GM23248 (cell line): ENCODE results near the gene MYH3.

Experiments
- EZH2 ChIP-seq: fragments of 200-600 bp; sonication (generic); IDR thresholded peaks from 2 replicates; pipeline ENCODE4 v1.6.1; 2018; ENCODE audit warnings: antibody characterized with exemption, mild to moderate bottlenecking; ENCODE audit not compliant: insufficient read depth, poor library complexity, severe bottlenecking
- EZH2phosphoT487 ChIP-seq: fragments of 200-600 bp; sonication (generic); IDR thresholded peaks from 2 replicates; pipeline ENCODE4 v1.6.1; 2018; ENCODE audit warnings: antibody characterized with exemption, moderate library complexity, mild to moderate bottlenecking, low read depth; ENCODE audit not compliant: insufficient read depth

GRCh38 chr17:10626390-10626789, 30.7 kb downstream of the MYH3 start:
- TF ChIP-seq EZH2 (no peak), EZH2phosphoT487 (no peak)
